Measurements from ENCODE around the gene TNPO3.
"Not testable (repeated sequence)": the region's sequence is repeated elsewhere in the genome, so short reads cannot be mapped to it uniquely, and the experiment has no call there.

Gene TNPO3

DNA sequence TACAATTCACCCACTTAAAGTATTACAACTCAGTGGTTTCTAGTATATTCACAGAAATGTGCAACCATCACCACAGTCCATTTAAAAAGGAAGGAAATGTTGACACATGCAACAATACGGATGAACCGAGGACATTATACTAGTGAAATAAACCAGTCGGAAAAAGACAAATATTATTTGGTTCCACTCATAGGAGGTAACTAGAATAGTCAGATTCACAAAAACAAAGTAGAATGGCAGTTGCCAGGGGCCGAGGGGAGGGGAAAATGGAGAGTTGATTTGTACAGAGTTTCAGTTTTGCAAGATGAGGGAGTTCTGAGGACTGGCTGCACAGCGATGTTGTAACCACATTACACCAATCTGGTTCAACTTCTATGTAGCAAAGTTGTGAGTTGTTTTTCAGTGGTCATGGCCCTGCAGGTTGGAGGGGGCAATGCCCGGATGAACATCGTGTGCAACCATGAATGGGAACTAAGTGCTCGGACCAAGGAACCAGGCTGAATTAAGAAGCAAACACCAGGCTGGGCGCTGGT is 17.6 kb upstream of the TNPO3 start:
- intact Hi-C loops (cut with DNase I), result no loop called here
- DNase-seq, result no peak

DNA sequence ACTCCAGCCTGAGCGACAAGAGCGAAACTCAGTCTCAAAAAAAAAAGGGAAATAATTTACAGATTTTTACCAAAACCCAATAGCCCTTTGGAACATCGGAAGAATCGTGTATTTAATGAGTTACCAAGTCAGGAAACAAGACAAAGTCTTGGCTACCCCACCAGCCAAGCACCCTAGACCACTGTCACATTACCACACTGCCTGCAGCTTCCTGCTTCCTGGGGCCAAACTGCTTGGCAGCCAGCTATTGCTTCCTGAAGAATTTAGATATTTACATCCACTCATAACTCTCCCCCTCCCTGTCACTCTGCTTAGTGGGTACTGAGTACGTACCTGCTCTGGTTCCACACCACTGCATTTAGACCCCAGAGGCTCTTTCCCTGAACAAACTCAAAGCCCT is 14.1 kb upstream of the TNPO3 start:
- intact Hi-C loops (cut with DNase I), result no loop called here

DNA sequence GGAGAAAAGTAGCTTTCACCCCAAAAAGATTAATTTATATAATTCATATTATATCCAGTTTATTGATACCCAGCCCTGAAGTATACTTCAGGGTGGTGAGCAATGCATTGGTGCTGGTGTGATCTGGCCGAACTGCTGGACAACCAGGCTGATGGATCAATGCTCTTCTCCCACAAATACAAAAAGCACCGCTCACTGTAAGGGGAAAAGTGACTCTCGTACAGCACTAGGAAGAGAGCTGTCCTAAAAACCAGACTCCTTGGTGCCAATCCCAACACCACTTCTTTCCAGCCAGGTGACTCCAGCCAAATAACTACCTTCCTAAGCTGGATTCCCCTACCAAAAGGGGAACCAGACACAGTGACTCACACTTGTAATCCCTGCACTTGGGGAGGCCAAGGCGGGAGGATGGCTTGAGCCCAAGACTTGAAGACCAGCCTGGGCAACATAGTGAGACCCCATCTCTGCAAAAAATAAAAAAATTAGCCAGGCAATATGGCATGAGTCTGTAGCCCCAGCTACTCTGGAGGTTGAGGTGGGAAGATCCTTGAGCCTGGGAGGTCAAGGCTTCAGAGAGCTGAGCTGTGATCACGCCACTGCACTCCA is 13.1 kb upstream of the TNPO3 start:
- intact Hi-C loops (cut with DNase I), result no loop called here
- DNase-seq, result no peak

More for the DNA sequence above, 14.1 kb upstream of the TNPO3 start:
- DNase-seq, result no peak

DNA sequence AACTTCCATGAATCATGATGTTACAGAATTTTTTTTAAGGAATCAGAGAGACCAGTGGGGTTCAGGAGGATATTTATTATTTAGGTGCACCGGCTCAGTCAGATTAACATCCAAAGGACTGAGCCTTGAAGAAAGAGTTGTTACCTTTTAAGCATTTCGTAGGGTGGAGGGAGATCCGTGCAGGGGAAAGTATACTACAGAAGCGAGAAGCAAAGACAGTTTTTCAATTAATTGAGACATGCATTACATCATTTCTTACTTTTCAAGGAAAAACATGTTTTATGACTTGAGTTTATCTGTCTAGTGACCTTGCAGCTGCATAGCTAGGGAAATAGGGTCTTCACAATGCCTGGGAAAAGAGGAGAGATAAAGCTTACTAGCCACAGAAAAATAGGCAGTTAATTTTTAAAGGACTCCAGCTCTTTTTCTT is 12.2 kb upstream of the TNPO3 start:
- DNase-seq; intact Hi-C loops (cut with DNase I): not testable (repeated sequence)

DNA sequence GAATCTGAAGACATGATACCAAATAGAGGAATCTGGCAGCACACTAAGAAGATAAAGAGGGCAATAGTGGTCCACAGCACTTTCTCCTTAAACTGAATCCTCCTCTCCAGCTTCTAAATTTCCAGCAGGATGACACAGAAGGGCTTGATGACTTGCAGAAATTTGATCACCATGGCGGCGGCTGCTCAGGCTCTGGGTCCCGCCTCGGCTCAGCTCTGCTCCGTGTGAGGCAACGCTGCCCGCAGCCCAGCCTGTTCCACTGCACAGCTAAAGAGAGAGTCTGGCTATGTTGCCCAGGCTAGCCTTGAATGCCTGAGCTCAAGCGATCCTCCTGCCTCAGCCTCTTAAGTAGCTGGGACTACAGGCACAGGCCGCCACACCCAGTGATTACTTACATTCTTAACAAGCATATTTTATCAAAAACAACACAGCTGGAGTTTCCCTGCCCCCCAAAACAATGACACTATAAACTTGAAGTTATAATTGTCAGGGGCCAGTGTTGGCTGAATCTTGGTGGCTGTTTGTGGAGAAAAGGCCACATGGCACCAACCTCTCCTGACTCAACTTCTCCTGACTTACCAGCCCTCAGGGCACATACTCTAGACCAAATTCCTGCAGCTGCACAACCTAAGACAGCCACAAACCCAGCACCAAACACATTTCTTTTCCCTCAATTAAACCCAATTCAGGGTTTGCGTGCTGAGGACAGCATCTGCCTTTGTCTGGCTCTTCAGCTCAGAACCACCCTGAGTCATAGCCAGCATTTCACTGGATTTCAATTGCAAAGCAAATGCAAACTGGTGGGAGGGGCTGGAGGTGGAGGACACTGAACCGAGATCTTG is 11.6 kb upstream of the TNPO3 start:
- DNase-seq, result no peak
- intact Hi-C loops (cut with DNase I), result no loop called here

GRCh38 chr7:129055861-129056464 is 1.1 kb upstream of the TNPO3 start:
- intact Hi-C loops (cut with DNase I), result no loop called here
- DNase-seq, result no peak

DNA sequence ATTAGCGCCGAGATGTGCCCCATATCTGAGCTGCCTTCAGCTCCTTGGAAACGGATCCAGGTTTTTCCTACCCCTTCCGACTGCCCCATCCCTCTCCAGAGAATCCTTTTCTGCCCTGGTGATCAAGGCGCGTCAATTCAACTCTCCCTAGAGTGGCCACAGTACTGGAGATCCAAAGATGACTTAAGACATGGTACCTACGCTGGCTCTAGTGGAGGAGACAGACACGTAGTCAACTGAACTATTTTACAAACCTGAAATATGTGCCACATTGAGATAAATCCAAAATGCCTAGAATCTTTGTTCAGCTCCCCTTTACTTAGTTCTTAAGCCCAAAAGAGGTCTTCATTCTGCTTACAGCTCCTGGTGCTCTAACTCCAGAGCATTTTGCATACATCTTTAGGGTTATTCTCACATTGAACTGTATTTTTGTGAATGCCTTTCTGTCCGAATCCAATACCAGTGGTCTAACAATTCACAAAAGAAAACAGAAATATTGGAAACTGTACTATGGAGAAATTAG is 444 bp upstream of the TNPO3 start:
- intact Hi-C loops (cut with DNase I), result no loop called here

DNA sequence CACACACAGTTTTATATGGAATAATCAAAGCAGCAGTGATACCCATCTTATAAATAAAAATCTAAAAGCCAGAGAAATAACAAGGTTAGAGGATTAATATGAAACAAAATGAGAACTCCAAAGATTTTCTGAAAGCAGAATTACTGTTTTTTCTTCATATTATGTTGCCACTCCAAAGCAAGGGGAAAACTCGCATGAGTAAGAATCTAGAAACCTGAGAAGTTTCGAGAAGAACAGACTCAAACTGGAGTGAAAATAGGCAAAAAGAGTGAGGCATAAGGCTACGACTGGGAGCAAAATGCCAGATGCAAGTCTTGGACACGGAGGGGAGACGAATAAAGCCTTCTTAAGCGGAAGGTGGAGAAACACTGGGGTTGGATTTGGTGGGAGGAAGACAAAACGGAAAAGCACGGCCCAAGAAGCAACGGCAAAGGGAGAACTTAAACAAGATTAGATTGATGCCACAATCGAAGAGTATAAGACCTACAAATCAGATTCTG is 923 bp downstream of the TNPO3 start:
- no peak for DNase-seq
- intact Hi-C loops (cut with DNase I), result no loop called here

More for the DNA sequence above, 444 bp upstream of the TNPO3 start:
- no peak for DNase-seq

DNA sequence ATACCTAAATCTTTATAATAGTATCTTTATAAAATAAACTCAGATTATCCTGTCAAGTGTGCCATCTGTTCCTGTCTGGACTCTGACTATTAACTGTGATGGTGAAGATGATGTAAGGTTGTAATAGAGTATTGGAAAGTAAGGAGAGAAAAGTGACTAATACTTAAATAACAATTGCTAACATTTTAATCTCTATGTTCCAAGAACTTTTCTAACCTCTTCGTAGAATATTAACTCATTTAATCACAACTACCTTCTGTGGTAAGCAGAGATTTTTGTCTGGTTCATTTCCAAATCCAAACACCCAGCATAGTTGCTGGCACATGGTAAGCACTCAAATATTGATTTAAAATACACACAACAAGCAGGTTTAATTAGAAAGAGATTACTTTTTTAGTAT is 2.5 kb downstream of the TNPO3 start:
- no peak for DNase-seq
- intact Hi-C loops (cut with DNase I), result no loop called here

GRCh38 chr7:129051459-129051858 is 3.5 kb downstream of the TNPO3 start:
- intact Hi-C loops (cut with DNase I); DNase-seq: not testable (repeated sequence)

DNA sequence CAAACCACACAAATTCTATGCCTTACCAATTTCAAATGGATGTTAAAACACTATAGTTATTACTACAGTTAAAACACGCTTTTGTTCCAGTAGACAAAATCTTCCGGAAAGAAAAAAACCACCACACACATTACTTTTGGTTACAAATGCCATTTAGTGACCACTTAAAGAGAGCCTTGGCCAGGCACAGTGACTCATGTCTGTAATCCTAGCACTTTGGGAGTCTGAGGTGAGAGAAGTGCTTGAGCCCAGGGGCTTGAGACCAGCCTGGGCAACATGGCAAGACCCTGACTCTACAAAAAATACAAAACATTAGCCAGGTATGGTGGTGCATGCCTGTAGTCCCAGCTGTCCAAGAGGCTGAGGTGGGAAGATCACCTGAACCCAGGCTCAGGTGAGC is 7.2 kb downstream of the TNPO3 start:
- intact Hi-C loops (cut with DNase I), result no loop called here
- no peak for DNase-seq

GRCh38 chr7:129045682-129046081 is 9.2 kb downstream of the TNPO3 start:
- intact Hi-C loops (cut with DNase I), result no loop called here
- DNase-seq, result no peak

- intact Hi-C loops (cut with DNase I), result no loop called here
Measured at GRCh38 chr7:129043012-129043411, 11.9 kb downstream of the TNPO3 start.

DNA sequence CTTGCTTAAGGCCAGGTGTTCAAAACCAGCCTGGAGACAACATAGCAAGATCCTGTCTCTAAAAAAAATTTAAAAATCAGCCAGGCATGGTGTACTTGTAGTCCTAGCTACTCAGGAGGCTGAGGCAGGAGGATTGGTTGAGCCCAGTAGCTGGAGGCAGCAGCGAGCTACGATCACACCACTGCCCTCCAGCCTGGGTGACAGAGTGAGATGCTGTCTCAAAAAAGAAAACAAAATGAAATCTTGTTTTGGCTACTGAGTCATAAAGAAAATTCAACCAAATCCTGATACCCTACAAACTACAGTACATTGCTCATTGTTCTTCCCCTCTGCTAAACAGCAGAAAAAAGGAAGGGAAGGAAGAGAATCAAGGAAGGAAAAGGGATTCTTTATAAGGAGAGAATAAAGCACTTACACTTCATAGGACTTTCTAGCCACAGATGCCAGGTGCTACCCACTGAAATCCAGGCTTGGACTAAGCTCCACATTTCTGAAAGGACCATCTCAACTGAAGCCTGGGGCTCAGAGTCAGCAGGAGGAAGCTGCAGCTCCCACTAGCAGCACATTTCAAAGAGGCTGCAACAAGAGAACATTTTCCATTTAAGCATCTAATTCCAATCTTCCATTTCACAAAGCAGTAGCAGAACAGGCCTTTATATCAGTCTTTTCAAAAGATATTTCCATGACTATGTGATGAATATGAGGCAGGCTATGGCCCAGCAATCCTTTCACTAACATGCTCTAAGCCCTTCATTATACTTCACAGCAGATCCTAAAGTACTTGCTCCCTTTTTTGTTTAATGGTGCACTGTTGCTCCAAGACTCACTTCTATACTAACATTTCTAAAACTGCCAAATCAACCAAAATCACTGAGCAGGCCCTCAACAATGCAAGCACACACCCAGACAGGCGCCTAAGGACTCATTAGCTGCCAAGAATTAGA is 13.5 kb downstream of the TNPO3 start:
- DNase-seq, result no peak
- intact Hi-C loops (cut with DNase I), result no loop called here

More at GRCh38 chr7:129043012-129043411, 11.9 kb downstream of the TNPO3 start:
- DNase-seq, result no peak

GRCh38 chr7:129038468-129038867 is 16.4 kb downstream of the TNPO3 start:
- DNase-seq; intact Hi-C loops (cut with DNase I): not testable (repeated sequence)

DNA sequence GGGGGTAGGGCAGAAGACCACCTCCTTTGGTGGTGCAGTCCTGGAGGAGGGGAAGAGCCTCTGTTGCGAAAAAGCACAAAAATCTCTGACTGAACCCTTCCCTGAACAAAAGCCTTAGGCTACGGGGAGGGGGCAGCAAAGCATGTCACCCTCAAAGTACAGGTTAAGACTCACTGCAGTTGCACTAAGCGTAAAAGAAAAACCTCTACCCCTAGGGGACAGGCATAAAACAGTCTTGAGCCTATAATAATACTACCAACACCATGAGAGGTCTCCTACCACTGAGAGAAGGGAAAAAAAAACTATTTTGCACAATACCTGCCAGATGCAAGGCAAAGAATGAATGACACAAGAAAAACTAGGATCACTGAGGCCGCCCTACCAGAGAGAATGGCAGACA is 17.3 kb downstream of the TNPO3 start:
- DNase-seq, result no peak
- intact Hi-C loops (cut with DNase I), result no loop called here

GRCh38 chr7:129032017-129032416 is 22.9 kb downstream of the TNPO3 start:
- no peak for DNase-seq
- intact Hi-C loops (cut with DNase I), result no loop called here

GRCh38 chr7:129030440-129030839 is 24.5 kb downstream of the TNPO3 start:
- intact Hi-C loops (cut with DNase I), result no loop called here
- DNase-seq, result no peak

DNA sequence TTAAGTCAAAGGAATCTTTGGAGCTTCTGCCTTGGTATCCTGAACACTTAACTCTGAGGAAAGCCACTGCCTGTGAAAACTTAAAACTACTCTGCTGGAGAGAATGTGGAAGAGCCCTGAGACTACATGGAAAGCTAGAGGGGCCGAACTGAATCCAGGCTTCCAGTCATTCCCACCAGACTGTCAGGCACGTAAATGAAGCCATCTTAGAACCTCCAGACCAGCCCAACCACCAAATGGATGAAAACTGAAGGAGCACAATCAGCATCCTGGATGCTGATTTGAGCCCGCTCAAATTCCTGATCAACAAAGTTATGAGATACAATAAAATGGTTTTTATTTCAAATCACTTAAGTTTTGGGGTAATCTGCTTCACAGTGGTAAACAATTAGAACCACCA is 30.8 kb downstream of the TNPO3 start:
- intact Hi-C loops (cut with DNase I), result no loop called here
- no peak for DNase-seq

- intact Hi-C loops (cut with DNase I), result no loop called here
- DNase-seq, result no peak
Measured at GRCh38 chr7:129021656-129022055, 33.3 kb downstream of the TNPO3 start.

All from posterior cingulate gyrus (tissue), 11 donors.